Gastrocnemius medialis (tissue), 4 donors: Measurements from ENCODE around the gene MROH2B. TPM values are rescaled to one million over a fixed set of nuclear protein-coding genes. Genes with fewer than 3 reads are reported as not detected.

ENCODE experiments used
- ATAC-seq, 2 donors: fragments of 150-250 bp; one replicate each; pipeline ENCODE4 v1.9.1; 2016
- DNase-seq, 2 donors: peaks; one replicate each; pipeline ENCODE4 v3.0.0-alpha.2; 2019
- H3K27ac ChIP-seq, 4 donors: fragments of 200-600 bp; sonication (generic); 1 replicate in 1 of 4; 2 replicates in 3 of 4; pipeline ENCODE4 v1.5.1; 2016 to 2018; ENCODE audit warnings: mild to moderate bottlenecking in 2 of 4, moderate library complexity in 1 of 4
- H3K27me3 ChIP-seq, 3 donors: fragments of 200-600 bp; sonication (generic) in 2 of 3; 1 replicate in 1 of 3; 2 replicates in 2 of 3; pipeline versions ENCODE4 v1.5.1 to v1.6.0; 2016 to 2019; ENCODE audit warnings: mild to moderate bottlenecking in 1 of 3, moderate library complexity in 1 of 3
- H3K36me3 ChIP-seq, 2 donors: fragments of 200-600 bp; sonication (generic) in 1 of 2; one replicate each; pipeline ENCODE4 v1.5.1; 2017 to 2018
- H3K4me1 ChIP-seq, 2 donors: fragments of 200-600 bp; sonication (generic) in 1 of 2; one replicate each; pipeline ENCODE4 v1.5.1; 2016 to 2017; ENCODE audit warnings: mild to moderate bottlenecking in 2 of 2
- H3K4me3 ChIP-seq, 4 donors: fragments of 200-600 bp; sonication (generic) in 3 of 4; 1 replicate in 1 of 4; 2 replicates in 3 of 4; pipeline ENCODE4 v1.5.1; 2016 to 2019; ENCODE audit warnings: mild to moderate bottlenecking in 2 of 4
- H3K9me3 ChIP-seq, 3 donors: fragments of 200-600 bp; sonication (generic) in 2 of 3; 1 replicate in 1 of 3; 2 replicates in 2 of 3; pipeline ENCODE4 v1.5.1; 2016 to 2019
- CTCF ChIP-seq, 5 experiments: fragments of 450-650 bp in 3 of 5; fragments of 200-600 bp in 2 of 5; sonication (generic) in 2 of 5; IDR thresholded peaks in 4 of 5; conservative IDR thresholded peaks in 1 of 5; 1 replicate in 4 of 5; 2 replicates in 1 of 5; pipeline ENCODE4 v1.5.1; 2016 to 2019; ENCODE audit warnings: antibody characterized with exemption in 5 of 5, mild to moderate bottlenecking in 3 of 5, moderate library complexity in 3 of 5
- POLR2A ChIP-seq, 2 donors: fragments of 450-650 bp; IDR thresholded peaks; one replicate each; pipeline ENCODE4 v1.6.1; 2017; ENCODE audit warnings: antibody characterized with exemption in 2 of 2, mild to moderate bottlenecking in 2 of 2, moderate library complexity in 2 of 2
- in situ Hi-C, 4 donors: fragments of 200-750 bp; cut with MboI; loops; one replicate each; pipeline versions ENCODE4 v1.15.0 to v1.8.0; 2017; ENCODE audit warnings: low sequenced_read_pairs in 4 of 4
- intact Hi-C: fragments of 100-400 bp; cut with DNase I; formaldehyde crosslinking; loops from one replicate; pipeline ENCODE4 v1.15.1; 2023; ENCODE audit warnings: low total_unique reads
- total RNA-seq, 4 donors: library from RNA; depleted of rRNA; stranded (reverse); fragments of >200 nt; gene quantifications; one replicate each; pipeline versions ENCODE4 v1.1.0 to v1.2.3, GENCODE V29; 2016

MROH2B gene
- total RNA-seq, 4 donors from 2014 or later, result not detected

- no peak for DNase-seq
- H3K27ac ChIP-seq, result no peak overlapping the region
- H3K27me3 ChIP-seq, result no peaks in the 10 kb centered on the region
- ATAC-seq, result no peak
- TF ChIP-seq POLR2A (IDR thresholded peaks at IDR 0.05) (no peak), CTCF (IDR thresholded peaks at IDR 0.05 in 4 of 5, conservative IDR thresholded peaks at IDR 0.05 in 1 of 5) (no peak)
- in situ Hi-C loops (no loop called here), intact Hi-C loops (loop anchor here (10.0 kb wide), 1 partner anchor 195 kb away; no protein-coding TSS in a partner anchor)
- H3K4me1 ChIP-seq, result no peaks in the 10 kb centered on the region
- no peaks in the 10 kb centered on the region for H3K9me3 ChIP-seq
- H3K4me3 ChIP-seq, result no peak overlapping the region
- H3K36me3 ChIP-seq, result no peaks in the 10 kb centered on the region
Measured at GRCh38 chr5:40999966-41000365, 71.2 kb downstream of the MROH2B start.

GRCh38 chr5:40999142-40999541 lies 72.0 kb downstream of the MROH2B start:
- Histone ChIP-seq H3K9me3 (no peaks in the 10 kb centered on the region), H3K4me3 (no peak overlapping the region), H3K27ac (no peak overlapping the region), H3K27me3 (no peaks in the 10 kb centered on the region), H3K4me1 (no peaks in the 10 kb centered on the region), H3K36me3 (no peaks in the 10 kb centered on the region)
- in situ Hi-C loops, result no loop called here
- ATAC-seq, result no peak
- intact Hi-C loops, result loop anchor here (10.0 kb wide), 1 partner anchor 196 kb away; no protein-coding TSS in a partner anchor
- no peak for DNase-seq
- TF ChIP-seq CTCF (IDR thresholded peaks at IDR 0.05 in 4 of 5, conservative IDR thresholded peaks at IDR 0.05 in 1 of 5) (no peak), POLR2A (IDR thresholded peaks at IDR 0.05) (no peak)

GRCh38 chr5:40995801-40996586 lies 75.1 kb downstream of the MROH2B start:
- no peaks in the 10 kb centered on the region for H3K27me3 ChIP-seq
- peaks cover 0 to 10% of the 10 kb centered on the region in 2 donors for H3K4me1 ChIP-seq
- in situ Hi-C loops, result no loop called here
- ATAC-seq, result no peak
- H3K27ac ChIP-seq, result no peak overlapping the region
- no peaks in the 10 kb centered on the region for H3K36me3 ChIP-seq
- H3K4me3 ChIP-seq, result no peak overlapping the region
- DNase-seq, result no peak
- intact Hi-C loops, result loop anchor here (10.0 kb wide), 1 partner anchor 199 kb away; no protein-coding TSS in a partner anchor
- H3K9me3 ChIP-seq, result no peaks in the 10 kb centered on the region
- TF ChIP-seq POLR2A (IDR thresholded peaks at IDR 0.05), result no peak
- TF ChIP-seq CTCF (IDR thresholded peaks at IDR 0.05 in 4 of 5, conservative IDR thresholded peaks at IDR 0.05 in 1 of 5), result no peak

- Histone ChIP-seq H3K4me3 (no peak overlapping the region), H3K27me3 (no peaks in the 10 kb centered on the region), H3K9me3 (no peaks in the 10 kb centered on the region), H3K36me3 (no peaks in the 10 kb centered on the region), H3K27ac (peak overlapping the region; percentile 51 to 72 (median 68)), H3K4me1 (peaks cover 0 to 10% of the 10 kb centered on the region in 2 donors)
- DNase-seq (no peak), ATAC-seq (no peak)
- TF ChIP-seq CTCF (IDR thresholded peaks at IDR 0.05 in 4 of 5, conservative IDR thresholded peaks at IDR 0.05 in 1 of 5) (no peak), POLR2A (IDR thresholded peaks at IDR 0.05) (no peak)
- in situ Hi-C loops (no loop called here), intact Hi-C loops (loop anchor here (5.0 to 10.0 kb wide), 2 partner anchors 85 to 203 kb away; partner anchors contain the start of gene C7)
Measured at GRCh38 chr5:40991981-40992559, 79.1 kb downstream of the MROH2B start.
